NCI-H460 (cell line): ENCODE measurements around the gene CA6. TPM values are rescaled to one million over a fixed set of nuclear protein-coding genes. Genes with fewer than 3 reads are reported as not detected.
"Not testable (repeated sequence)": the region's sequence is repeated elsewhere in the genome, so short reads cannot be mapped to it uniquely, and the experiment has no call there.

Experiments
- DNase-seq: peaks from one replicate; pipeline ENCODE4 v3.0.0-alpha.2; 2016; ENCODE audit warnings: low read depth; ENCODE audit errors: extremely low read depth
- polyA plus RNA-seq: library from polyadenylated mRNA; depleted of rRNA; stranded (reverse); fragments of >200 nt; gene quantifications from 2 replicates; pipeline ENCODE4 v1.2.3, GENCODE V29; 2014; cell fraction: nucleus; rRNA removed
- total RNA-seq: library from RNA; depleted of rRNA; stranded (reverse); fragments of >200 nt; shearing (Covaris generic); gene quantifications from 2 replicates; pipeline ENCODE4 v1.2.3, GENCODE V29; 2014; rRNA removed

CA6 gene
- not detected in 2 replicates for total RNA-seq
- polyA plus RNA-seq: not detected in 2 replicates

DNA sequence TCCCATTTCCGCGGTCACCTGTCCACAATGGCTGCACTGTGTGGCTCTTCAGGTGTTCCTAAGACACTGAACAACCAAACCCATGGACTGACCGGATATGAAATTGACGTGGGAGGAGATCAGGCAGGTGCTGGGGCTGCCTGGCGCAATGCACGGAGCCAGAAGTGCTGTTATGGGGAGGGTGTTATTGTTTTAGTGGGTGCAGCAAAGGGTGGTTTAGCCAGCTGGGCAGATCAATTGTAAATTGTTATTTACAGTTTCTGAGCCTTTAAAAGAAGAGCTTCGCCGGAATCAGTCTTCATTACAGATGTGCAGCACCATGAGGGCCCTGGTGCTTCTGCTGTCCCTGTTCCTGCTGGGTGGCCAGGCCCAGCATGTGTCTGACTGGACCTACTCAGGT lies at the start of gene CA6:
TSS of gene CA6 (plus strand) at position 301 of the 400 bp plus-strand sequence. CDS start at position 320, 19 bp downstream.
- DNase-seq: no peak

DNA sequence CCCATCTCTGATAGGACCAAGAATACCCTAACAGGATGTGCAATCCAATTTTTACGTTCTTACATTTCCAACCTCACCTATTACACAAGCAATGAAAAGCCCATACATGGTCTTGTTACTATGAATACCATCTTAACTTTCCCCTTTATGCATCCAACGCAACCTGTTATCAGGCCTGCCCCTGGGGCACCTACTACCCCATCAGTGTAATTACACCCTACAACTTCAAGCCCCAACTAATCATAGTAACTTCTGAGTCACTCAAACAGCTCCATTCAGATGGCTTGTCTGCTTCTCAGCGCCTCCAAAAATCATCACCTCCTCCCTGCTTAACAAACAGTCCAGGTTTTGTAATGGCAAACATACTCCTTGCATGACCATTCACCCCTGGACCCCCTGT lies 48.9 kb upstream of the CA6 start:
- DNase-seq: not testable (repeated sequence)

DNA sequence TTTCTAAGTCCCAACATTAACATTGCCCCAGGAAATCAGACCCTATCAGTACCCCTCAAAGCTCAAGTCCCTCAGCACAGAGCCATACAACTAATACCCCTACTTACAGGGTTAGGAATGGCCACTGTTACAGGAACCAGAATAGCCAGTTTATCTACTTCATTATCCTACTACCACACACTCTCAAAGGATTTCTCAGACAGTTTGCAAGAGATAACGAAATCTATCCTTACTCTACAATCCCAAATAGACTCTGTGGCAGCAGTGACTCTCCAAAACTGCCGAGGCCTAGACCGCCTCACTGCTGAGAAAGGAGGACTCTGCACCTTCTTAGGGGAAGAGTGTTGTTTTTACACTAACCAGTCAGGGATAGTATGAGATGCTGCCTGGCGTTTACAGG lies 48.2 kb upstream of the CA6 start:
- not testable (repeated sequence) for DNase-seq

DNA sequence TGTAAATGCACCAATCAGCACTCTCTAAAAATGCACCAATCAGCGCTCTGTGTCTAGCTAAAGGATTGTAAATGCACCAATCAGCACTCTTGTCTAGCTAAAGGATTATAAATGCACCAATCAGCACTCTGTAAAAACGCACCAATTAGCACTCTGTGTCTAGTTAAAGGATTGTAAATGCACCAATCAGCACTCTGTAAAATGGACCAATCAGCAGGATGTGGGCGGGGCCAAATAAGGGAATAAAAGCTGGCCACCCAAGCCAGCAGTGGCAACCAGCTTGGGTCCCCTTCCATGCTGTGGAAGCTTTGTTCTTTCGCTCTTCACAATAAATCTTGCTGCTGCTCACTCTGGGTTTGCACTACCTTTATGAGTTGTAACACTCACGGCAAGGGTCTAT lies 47.2 kb upstream of the CA6 start:
- not testable (repeated sequence) for DNase-seq

DNA sequence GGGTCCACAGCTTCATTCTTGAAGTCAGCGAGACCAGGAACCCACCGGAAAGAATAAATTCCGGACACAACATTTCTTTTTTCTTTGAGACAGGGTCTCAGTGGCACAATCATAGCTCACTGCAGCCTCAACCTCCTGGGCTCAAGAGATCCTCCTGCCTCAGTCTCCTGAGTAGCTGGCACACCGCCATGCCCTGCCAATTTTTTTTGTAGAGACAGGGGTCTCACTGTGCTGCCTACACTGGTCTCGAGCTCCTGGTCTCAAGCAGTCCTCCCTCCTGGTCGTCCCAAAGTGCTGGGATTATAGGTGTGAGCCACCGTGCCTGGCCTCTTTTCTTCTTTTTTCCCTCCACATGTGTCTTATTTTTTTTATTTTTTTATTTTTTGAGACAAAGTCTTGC lies 46.6 kb upstream of the CA6 start:
- DNase-seq: no peak

DNA sequence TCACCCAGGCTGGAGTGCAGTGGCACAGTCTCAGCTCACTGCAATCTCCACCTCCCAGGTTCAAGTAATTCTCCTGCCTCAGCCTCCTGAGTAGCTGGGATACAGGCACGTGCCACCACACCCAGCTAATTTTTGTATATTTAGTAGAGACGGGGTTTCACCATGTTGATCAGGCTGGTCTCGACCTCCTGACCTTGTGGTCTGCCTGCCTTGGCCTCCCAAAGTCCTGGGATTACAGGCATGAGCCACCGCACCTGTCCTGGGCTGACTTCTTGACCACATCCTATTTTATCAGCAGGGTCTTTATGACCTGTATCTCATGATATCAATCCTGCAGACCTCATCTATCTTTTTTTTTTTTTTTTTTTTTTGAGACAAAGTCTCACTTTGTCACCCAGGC lies 45.0 kb upstream of the CA6 start:
- not testable (repeated sequence) for DNase-seq

DNA sequence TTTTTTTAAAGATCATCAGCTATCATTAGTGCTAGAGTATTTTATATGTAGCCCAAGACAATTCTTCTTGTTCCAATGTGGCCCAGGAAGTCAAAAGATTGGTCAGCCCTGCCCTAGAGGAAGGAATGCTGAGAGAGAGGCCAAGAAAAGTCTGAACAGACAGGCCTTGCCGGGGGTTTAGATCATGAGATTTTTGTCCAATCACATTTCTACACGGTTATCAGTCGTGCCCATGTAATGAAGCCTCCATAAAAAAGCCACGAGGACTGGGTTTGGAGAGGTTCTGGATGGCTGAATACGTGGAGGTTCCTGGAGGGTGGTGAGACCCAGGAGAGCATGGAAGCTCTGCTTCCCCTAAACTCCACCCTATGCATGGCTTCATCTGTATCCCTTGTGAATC lies 42.9 kb upstream of the CA6 start:
- no peak for DNase-seq

DNA sequence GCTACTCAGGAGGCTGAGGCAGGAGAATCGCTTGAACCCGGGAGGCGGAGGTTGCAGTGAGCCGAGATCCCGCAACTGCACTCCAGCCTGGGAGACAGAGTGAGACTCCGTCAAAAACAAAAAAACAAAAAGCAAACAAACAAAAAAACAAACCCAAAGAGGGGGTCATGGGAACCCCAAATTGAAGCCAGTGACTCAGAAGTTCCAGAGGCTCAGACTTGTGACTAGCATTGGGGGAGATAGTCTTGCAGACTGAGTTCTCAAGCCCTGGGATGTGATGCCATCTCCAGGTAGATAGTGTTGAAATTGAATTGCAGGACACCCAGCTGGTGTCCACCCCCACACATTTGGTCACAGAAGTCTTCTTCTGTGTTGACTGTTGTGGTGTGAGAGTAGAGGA lies 42.3 kb upstream of the CA6 start:
- DNase-seq: no peak

DNA sequence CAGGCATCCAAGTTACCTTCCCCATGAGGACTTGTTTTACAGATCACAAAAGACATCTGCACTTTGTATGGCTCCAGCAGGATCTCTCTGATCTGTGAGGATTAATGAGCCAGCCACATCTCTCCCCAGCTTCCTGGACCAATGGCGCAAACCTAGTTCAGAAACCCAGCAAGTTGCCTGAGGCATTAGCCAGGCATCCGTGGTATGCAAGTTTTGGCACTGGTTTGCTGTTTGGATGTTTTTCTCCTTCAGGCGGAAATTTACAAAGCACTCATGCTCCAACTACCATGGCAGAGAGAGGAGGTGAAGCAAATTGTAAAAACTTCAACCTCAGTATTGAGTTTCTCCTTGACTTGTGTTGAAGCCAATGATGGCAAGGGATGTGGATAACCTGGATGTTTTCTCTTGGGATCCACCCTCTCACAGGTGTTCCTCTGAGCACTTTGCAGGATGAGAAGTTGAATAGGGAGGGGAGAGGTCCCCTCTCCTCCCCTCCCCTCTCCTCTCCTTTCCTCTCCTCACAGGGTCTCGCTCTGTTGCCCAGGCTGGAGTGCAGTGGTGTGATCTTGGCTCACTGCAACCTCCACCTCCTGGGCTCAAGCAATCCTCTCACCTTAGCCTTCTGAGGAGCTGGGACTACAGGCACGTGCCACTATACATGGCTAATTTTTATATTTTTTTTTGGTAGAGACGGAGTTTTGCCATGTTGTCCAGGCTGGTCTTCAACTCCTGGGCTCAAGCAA lies 41.6 kb upstream of the CA6 start:
- DNase-seq: peak; percentile 73

DNA sequence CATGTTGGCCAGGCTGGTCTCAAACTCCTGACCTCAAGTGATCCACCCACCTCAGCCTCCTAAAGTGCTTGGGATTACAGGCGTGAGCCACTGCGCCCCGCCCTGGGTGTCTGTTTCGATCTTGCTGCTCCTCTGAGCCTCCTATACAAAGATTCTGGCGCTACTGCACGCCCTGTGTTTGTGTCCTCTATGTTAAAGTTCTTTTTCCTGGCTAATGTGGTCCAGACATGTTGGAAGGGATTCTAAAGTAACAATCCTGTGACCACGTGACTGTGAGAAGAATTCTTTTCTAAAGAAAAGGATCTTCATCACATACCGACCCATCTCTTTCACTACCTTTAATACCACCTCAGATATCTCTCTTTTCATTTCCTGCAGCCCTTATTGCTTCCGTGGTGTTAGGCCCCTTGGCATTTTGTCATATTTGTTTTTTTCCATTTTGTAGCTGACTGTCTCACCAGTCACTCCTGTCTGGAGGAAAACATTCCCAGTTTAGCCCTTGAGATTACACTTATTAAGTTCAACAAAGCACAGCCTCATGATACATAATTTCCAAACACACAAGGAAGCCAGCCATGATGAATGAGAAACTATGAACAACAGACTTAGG lies 40.0 kb upstream of the CA6 start:
- no peak for DNase-seq

DNA sequence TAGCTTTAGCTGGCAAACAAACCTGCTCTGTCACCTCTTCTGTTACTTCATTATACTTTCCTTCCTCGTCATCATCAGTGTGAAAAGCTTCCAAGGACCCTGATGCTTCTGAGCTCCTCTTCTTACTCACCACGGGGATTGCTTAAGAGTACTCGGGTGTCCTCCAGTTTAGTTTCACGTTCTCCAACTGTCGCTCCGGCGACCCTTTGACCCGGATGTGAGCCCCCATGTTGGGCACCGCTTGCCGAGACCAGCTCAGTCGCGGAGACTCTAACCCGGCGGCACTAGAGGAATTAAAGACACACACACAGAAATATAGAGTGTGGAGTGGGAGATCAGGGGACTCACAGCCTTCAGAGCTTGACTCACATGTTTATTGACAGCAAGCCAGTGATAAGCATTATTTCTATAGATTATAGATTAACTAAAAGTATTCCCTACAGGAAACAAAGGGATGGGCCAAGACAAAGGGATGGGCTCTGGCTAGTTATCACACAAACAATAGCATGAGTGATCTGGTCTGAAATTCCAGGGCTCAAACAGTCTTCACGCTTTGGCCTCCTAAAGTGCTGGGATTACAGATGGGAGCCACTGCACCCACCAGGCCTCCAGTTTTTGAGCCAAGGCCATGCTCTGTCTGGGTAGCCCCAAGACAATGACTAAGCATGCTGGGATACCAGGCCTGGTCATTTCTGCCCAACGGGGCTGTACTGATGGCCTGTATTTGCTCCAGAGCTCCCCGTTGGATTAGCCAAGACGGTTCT lies 37.1 kb upstream of the CA6 start:
- no peak for DNase-seq

DNA sequence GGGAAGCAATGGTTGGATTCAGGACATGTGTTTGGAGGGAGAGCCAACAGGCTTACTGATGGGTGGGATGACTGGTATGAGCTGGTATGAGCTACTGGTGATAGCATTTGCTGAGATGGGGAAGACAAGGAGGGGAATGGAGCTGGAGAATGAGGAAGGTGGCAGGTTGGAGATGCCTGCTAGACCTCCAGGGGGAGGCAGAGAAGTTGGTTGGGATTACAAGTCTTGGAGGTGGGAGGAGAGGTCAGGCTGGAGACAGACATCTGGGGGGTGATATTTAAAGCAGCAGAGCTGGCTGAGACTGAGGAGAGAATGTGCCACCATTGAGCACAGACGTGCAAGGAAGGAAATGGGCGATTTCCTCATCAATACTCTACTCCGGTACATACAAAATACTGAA lies 35.3 kb upstream of the CA6 start:
- no peak for DNase-seq

DNA sequence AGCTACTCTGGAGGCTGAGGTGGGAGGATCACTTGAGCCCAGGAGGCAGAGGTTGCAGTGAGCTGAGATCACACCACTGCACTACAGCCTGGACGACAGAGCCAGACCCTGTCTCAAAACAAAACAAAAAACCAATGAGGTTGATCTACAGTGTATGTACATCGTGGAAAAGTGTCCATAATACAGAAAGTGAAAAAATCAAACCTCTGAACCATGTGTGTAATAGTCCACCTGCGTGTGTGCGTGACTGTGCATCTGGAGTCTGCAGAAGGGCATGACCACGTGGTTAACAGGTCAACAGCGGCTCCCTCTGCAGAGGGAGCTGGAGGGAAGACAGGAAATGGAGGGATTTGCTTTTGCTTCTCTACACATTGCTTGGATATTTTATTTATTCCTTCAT lies 34.8 kb upstream of the CA6 start:
- no peak for DNase-seq

DNA sequence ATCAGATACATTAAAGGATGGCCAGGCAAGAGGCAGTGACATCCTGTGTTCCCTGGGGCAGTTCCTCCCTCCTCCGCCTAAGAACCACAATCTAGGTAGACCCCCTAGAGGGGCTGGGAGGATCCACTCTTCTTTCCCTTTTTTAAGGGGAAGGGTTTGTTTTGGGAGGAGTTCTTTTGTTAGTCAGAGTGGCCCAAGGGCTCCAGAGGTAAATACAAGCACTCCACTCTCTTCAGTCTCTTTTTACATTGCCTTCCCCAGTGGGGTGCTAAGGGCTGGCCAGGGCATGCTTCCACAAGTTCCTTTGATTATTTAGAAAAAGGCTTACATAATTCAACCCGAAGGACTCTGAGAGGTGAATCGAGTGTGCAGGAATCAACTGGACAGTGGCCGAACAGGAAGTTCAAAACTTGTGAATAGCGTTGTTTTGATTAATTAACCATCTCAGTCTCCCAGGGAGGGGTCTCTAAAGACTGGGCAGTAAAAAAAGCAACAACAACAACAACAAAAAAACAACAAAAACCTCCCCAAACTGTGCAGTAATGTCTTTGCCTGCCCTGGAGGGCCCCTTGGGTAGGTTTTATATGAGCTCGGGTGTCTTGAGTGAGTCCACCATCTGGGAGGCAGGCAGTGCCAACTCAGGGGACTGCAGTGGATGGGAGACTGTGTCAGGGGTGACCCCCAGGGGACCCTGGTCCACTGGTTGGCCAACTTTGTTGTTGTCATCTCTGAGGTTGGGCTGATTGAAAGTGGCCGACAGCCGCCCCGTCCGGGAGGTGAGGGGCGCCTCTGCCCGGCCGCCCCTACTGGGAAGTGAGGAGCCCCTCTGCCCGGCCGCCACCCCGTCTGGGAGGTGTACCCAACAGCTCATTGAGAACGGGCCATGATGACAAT lies 34.0 kb upstream of the CA6 start:
- DNase-seq: no peak

DNA sequence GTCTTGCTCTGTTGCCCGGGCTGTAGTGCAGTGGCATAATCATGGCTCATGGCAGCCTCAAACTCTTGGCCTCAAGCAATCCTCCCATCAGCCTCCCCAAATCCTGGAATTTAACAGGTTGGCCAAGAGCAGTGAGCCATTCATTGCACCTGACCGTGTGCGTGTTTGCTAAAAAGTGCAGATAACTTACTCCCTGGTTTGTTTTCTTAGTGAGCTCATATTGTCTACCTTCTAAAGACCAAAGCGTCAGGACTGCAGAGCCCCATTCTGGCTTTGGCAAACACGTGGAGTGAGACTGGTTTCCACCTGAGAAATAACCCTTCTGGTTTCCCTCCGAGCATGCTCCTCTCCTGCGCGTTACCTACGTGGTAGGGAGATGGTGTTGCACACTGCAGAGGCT lies 32.2 kb upstream of the CA6 start:
- DNase-seq: no peak

DNA sequence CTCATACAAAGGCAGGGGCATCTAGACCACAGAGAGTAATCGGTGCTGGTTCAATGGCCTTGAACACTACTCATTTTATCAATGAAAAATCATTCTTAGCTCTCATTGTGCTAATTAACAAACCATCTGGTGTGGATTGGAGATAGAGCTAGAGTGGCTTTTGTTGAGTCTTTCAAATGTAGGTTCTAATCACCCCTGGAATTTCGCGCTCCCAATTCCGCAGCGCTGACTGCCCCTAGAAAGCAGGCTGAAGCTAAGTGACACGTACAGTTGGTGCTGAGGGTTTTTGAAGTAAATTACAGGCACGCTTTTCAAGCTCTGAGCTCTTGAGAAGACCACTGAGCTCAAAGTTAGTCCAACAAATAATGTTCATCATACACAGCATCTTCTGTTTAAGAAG lies 31.2 kb upstream of the CA6 start:
- DNase-seq: no peak

DNA sequence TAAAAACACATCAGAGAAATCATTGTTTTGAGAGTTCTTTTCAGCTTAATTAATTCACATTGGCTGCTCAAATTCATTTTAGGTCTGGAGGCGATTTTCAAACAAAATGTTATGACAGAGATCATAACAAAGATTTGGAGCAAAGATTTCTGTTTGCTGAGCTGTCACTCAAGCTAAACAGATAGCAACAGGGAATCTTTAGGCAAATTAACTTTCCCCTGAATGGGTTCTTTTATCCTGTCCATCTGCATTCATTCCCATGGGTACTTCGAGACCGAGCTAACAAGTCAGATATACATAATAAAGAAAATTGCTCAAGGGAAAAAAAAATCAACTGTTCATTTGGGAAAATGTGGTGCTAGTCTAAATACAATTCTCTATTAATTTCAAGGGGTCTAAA lies 30.2 kb upstream of the CA6 start:
- DNase-seq: no peak

DNA sequence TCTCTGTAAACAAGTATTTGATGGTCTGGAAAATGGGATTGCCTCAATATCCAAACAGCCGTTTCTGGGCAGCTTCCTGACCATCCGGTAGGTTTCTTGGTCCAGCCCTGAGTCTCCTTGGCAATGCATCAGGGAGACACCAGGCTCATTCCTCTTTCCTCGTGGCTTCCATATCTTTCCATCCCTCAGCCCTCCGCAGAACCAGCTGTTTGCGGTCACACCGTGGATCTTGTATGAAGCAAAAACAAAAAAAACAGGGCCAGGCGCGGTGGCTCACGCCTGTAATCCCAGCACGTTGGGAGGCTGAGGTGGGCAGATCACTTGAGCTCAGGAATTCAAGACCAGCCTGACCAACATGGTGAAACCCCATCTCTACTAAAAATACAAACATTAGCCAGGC lies 28.1 kb upstream of the CA6 start:
- not testable (repeated sequence) for DNase-seq

DNA sequence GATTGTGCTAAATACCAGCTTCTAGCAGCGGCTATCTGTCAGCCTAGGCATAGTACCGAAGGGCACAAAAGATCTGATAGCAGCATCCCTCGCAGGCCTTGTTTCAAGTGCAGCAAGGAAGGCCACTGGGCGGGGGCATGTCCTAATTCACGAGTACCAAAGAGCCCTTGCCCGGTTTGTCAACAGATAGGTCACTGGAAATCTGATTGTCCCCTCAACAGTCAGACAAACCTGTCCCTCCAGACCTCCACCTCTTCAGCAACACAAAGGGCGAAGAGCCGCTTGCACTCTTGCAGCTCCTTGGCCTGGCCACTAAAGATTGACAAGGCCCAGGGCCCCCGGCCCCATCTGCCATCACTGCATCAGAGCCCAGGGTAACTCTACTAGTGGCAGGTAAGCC lies 22.7 kb upstream of the CA6 start:
- DNase-seq: no peak

DNA sequence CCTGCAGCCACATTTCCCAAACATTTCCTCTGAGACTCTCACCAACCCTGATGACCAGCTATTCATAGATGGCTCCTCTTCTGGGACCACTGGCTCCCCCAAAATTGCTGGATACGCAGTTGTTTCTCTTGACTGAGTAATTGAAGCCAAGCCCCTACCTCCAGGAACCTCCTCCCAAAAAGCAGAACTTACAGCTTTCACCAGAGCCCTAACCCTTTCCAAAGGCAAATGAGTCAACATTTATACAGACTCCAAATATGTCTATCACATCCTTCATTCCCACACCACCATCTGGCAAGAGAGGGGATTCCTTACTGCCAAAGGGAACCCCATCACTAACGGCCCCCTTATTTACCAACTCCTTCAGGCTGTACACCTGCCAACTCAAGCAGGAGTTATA lies 20.3 kb upstream of the CA6 start:
- no peak for DNase-seq

DNA sequence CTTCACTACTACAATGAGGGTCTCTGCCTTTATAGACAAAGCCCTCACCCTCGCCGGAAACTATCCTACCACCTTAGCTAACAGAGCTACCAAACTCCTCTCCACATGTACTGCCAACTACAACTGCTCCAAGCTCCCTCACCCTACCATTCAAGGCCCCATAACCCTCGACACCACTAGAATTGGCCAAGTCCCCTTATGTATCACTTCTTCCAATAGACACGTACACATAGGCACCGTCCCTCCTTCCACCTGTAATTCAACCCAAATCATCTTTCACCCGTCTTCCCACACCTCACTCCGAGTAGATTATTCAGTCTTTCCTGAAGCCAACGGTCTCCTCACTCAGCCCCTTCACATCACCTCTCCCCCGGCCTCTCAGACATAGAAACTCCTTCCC lies 19.7 kb upstream of the CA6 start:
- DNase-seq: no peak
